ENCODE data around the gene SPATA20. TPM values are rescaled to one million over a fixed set of nuclear protein-coding genes. Genes with fewer than 3 reads are reported as not detected.
A peak's percentile ranks its signal among the peaks of the same experiment; 100 is the strongest.

SPATA20 gene
- total RNA-seq, 1 donor from 2014 or later, result 27.7 TPM

DNA sequence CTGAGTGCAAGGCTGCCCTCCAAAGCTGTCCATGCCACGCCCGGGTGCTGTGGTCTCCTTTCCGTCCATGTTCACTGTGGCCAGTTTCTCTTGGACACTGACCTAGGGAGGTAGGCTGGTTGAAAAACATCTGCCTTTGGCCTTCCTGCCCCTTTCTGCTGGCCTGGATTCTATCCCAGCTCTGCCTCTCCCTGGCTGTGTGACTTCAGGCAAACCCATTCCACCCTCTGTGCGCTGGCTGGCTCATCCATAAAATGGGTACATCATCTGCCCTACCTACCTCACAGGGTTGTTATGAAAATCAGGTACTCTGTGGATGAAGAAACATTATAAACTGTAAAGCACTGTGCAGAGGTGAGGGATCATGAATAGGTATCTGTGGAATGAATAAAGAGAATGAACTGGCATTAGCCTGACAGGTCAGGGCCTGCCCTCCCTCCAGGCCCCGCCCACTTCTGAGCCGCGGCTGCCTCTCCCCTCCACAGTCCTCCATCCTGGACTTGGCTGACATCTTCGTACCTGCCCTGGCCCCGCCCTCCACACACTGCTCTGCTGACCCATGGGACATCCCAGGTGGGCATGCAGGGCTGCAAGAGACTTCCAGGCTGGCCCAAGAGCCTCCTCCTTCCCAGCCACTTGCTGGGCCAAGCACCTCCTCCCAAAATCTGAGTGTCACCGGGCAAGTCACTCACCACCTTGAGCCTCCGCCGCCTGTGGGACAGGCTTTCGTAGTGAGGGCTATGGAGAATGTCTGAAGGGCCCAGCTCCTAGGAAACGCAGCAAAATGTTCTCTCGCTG is 7.0 kb upstream of the SPATA20 start:
- no peak overlapping the region for H3K4me3 ChIP-seq (ENCODE audit: low read length in 3 of 3)
- no peaks in the 10 kb centered on the region for H3K9me3 ChIP-seq (ENCODE audit: control insufficient read depth in 3 of 3, low read length in 3 of 3)
- peaks cover 0 to 2% (median 0%) of the 10 kb centered on the region in 3 donors for H3K36me3 ChIP-seq (ENCODE audit: control insufficient read depth in 3 of 3, insufficient read depth in 3 of 3, low read length in 3 of 3)
- no peak overlapping the region for H3K9ac ChIP-seq (ENCODE audit: low read depth in 1 of 3, low read length in 3 of 3)
- no peaks in the 10 kb centered on the region for H3K27me3 ChIP-seq (ENCODE audit: control insufficient read depth in 3 of 3, insufficient read depth in 3 of 3, low read length in 3 of 3)
- no peak overlapping the region for H3K27ac ChIP-seq (ENCODE audit: low read depth, low read length)
- peaks cover 15 to 20% (median 17%) of the 10 kb centered on the region in 3 donors for H3K4me1 ChIP-seq (ENCODE audit: control insufficient read depth in 3 of 3, insufficient read depth in 3 of 3, low read length in 3 of 3)

DNA sequence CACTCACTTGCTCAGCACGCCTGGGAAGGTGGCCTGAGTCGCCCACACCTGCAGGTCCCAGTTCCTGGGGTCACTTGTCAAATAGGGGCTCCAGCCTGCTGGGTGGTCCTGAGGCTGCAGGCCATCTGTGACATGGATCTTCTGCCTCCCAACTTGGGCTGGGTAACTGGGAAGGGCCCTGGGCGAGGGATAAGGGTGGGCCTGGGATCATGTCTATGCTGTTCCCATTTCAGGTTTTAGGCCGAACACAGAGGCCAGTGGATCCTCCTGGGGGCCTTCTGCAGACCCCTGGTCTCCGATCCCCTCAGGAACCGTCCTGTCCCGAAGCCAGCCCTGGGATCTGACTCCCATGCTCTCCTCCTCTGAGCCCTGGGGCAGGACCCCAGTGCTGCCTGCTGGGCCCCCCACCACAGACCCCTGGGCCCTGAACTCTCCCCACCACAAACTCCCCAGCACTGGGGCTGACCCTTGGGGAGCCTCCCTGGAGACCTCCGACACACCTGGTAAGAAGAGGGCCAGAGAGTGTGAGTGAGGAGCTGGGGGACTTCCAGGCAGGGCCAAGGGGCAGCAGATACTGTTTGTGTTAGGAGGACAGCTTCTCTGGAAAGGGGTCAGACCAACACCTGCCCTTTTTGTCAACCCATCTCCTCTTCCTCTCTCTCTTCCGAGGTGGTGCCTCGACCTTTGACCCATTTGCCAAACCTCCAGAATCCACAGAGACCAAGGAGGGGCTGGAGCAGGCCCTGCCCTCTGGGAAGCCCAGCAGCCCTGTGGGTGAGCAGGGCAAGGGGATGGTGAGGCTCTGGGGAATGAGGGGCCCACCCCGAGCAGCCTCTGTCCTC is 6.2 kb upstream of the SPATA20 start:
- H3K4me3 ChIP-seq (ENCODE audit: low read length in 3 of 3), result peak overlapping the region in 2 of 3 donors; percentile 13 to 62
- H3K4me1 ChIP-seq (ENCODE audit: control insufficient read depth in 3 of 3, insufficient read depth in 3 of 3, low read length in 3 of 3), result peaks cover 15 to 20% (median 17%) of the 10 kb centered on the region in 3 donors
- no peak overlapping the region for H3K27ac ChIP-seq (ENCODE audit: low read depth, low read length)
- H3K36me3 ChIP-seq (ENCODE audit: control insufficient read depth in 3 of 3, insufficient read depth in 3 of 3, low read length in 3 of 3), result peaks cover 0 to 2% (median 0%) of the 10 kb centered on the region in 3 donors
- no peaks in the 10 kb centered on the region for H3K9me3 ChIP-seq (ENCODE audit: control insufficient read depth in 3 of 3, low read length in 3 of 3)
- H3K27me3 ChIP-seq (ENCODE audit: control insufficient read depth in 3 of 3, insufficient read depth in 3 of 3, low read length in 3 of 3), result no peaks in the 10 kb centered on the region
- peak overlapping the region in 2 of 3 donors; percentile 74 to 85 for H3K9ac ChIP-seq (ENCODE audit: low read depth in 1 of 3, low read length in 3 of 3)

DNA sequence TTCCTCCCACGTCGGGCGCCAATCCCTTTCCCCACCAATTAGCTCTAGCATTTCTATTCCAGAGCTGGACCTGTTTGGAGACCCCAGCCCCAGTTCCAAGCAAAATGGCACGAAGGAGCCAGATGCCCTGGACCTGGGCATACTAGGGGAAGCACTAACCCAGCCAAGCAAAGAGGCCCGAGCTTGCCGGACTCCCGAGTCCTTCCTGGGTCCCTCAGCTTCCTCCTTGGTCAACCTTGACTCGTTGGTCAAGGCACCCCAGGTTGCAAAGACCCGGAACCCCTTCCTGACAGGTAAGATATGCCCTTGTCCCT is 5.6 kb upstream of the SPATA20 start:
- peak overlapping the region; percentile 74 to 85 (median 74) for H3K9ac ChIP-seq (ENCODE audit: low read depth in 1 of 3, low read length in 3 of 3)
- H3K4me3 ChIP-seq (ENCODE audit: low read length in 3 of 3), result peak overlapping the region; percentile 62 to 78 (median 71)
- no peak overlapping the region for H3K27ac ChIP-seq (ENCODE audit: low read depth, low read length)
- H3K9me3 ChIP-seq (ENCODE audit: control insufficient read depth in 3 of 3, low read length in 3 of 3), result no peaks in the 10 kb centered on the region
- peaks cover 0 to 2% (median 0%) of the 10 kb centered on the region in 3 donors for H3K36me3 ChIP-seq (ENCODE audit: control insufficient read depth in 3 of 3, insufficient read depth in 3 of 3, low read length in 3 of 3)
- H3K27me3 ChIP-seq (ENCODE audit: control insufficient read depth in 3 of 3, insufficient read depth in 3 of 3, low read length in 3 of 3), result no peaks in the 10 kb centered on the region
- H3K4me1 ChIP-seq (ENCODE audit: control insufficient read depth in 3 of 3, insufficient read depth in 3 of 3, low read length in 3 of 3), result peaks cover 16 to 20% (median 17%) of the 10 kb centered on the region in 3 donors

DNA sequence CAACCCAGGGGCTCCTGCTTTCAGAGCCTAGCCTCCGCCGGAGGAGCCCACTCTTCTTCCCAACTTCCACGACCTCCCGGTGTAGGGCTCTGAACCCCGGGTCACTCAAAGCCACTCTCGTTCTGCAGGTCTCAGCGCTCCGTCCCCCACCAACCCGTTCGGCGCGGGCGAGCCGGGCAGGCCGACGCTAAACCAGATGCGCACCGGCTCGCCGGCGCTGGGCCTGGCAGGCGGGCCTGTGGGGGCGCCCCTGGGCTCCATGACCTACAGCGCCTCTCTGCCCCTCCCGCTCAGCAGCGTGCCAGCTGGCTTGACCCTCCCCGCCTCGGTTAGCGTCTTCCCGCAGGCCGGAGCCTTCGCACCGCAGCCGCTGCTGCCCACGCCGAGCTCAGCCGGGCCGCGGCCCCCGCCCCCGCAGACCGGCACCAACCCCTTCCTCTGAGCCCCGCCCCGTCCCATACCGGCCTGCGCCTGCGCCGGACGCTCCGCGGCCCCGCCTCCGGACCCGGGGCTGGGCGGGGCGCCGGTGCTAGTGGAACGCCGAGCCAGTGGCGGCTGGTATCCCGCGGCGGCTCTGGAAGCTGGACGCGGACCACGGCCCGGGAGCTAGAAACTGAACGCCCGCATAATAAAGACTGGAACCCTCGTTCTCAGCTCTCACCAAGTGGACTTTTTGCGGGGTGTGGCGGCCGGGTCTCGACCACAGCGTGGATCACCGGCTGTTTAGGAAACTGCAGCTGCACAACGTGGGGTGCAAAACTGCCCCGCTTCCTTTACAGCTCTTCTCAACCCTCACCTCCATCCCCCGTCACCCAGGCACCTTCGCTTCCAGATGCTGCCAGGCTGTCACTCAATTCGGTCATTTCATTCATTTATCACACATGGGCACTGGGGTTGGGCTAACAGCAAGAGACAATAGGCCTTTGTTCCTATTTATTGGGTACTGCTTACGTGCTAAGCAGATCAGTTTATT is 5.0 kb upstream of the SPATA20 start:
- Histone ChIP-seq H3K27ac (ENCODE audit: low read depth, low read length) (no peak overlapping the region), H3K27me3 (ENCODE audit: control insufficient read depth in 3 of 3, insufficient read depth in 3 of 3, low read length in 3 of 3) (no peaks in the 10 kb centered on the region), H3K9me3 (ENCODE audit: control insufficient read depth in 3 of 3, low read length in 3 of 3) (no peaks in the 10 kb centered on the region), H3K4me1 (ENCODE audit: control insufficient read depth in 3 of 3, insufficient read depth in 3 of 3, low read length in 3 of 3) (peaks cover 21 to 24% (median 22%) of the 10 kb centered on the region in 3 donors), H3K4me3 (ENCODE audit: low read length in 3 of 3) (peak overlapping the region; percentile 62 to 78 (median 72)), H3K36me3 (ENCODE audit: control insufficient read depth in 3 of 3, insufficient read depth in 3 of 3, low read length in 3 of 3) (peaks cover 0 to 2% (median 0%) of the 10 kb centered on the region in 3 donors), H3K9ac (ENCODE audit: low read depth in 1 of 3, low read length in 3 of 3) (peak overlapping the region; percentile 74 to 85 (median 74))

DNA sequence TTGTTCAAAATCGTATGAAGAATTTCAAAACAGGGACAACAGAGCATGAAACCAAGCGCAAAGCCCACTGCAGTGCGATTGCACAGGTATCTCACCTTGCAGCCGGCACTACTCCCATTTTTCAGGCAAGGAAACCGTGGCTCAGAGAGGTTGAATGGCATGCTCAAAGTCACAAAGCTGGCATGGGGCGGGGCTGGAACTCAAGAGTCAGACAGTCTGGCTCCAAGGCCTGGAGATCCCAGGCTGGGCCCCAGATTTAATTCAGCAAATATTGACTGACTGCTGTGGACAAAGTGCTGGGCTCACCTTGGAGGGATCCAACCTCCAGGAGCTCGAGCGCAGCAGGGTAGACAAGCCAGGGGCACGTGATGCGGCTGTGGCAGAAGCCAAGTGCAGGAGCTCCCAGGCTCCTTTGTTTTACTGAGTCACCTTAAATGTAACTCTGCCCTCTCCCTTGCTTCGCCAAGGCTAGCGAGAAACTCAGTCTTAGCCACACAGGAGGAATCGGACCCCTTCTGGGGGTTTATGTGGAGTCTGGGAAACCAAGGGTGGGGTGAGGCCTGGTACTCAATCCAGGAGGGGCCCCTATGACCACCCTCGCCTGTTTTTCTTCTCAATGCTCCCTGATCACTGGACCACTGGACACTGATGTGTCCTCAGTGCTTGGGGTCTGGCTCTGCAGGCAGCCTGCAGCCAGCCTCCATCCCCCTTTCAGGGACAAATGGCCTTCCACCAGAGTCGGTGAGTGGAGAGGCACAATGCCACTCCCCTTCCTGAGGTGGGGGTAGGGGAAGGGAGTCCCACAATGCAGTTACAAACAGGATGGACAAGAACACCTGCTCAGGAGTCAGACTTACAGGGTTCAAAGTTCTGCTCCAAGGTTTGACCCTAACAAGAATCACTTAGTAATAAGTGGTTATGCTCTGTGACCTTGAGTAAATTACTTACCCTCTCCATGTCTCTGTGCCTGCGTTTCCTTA is 3.9 kb upstream of the SPATA20 start:
- no peaks in the 10 kb centered on the region for H3K27me3 ChIP-seq (ENCODE audit: control insufficient read depth in 3 of 3, insufficient read depth in 3 of 3, low read length in 3 of 3)
- no peaks in the 10 kb centered on the region for H3K9me3 ChIP-seq (ENCODE audit: control insufficient read depth in 3 of 3, low read length in 3 of 3)
- no peak overlapping the region for H3K27ac ChIP-seq (ENCODE audit: low read depth, low read length)
- peak overlapping the region in 1 of 3 donors; percentile 85 for H3K9ac ChIP-seq (ENCODE audit: low read depth in 1 of 3, low read length in 3 of 3)
- peaks cover 0 to 2% (median 0%) of the 10 kb centered on the region in 3 donors for H3K36me3 ChIP-seq (ENCODE audit: control insufficient read depth in 3 of 3, insufficient read depth in 3 of 3, low read length in 3 of 3)
- H3K4me3 ChIP-seq (ENCODE audit: low read length in 3 of 3), result peak overlapping the region in 2 of 3 donors; percentile 72 to 78
- H3K4me1 ChIP-seq (ENCODE audit: control insufficient read depth in 3 of 3, insufficient read depth in 3 of 3, low read length in 3 of 3), result peaks cover 27 to 33% (median 28%) of the 10 kb centered on the region in 3 donors

DNA sequence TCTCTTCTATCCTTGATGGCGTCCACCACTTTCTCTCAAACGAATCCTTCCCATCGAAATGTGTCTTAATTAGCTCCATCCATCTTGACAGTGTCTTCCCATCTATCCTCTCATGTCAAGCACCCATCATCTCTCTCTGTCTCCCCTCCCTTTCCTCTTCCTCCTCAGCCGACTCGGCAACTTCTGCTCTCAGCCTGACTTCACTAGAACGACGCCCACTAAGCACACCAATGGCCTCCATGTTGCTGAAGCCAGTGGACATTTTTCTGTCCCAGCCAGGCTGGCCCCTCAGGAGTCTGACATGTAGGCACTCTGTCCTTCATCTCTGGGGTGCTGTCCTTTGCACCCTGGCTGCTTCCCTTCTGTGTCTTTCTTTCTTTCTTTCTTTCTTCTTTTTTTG is 2.5 kb upstream of the SPATA20 start:
- H3K4me3 ChIP-seq (ENCODE audit: low read length in 3 of 3), result no peak overlapping the region
- peaks cover 4 to 8% (median 8%) of the 10 kb centered on the region in 3 donors for H3K36me3 ChIP-seq (ENCODE audit: control insufficient read depth in 3 of 3, insufficient read depth in 3 of 3, low read length in 3 of 3)
- H3K4me1 ChIP-seq (ENCODE audit: control insufficient read depth in 3 of 3, insufficient read depth in 3 of 3, low read length in 3 of 3), result peaks cover 28 to 37% (median 30%) of the 10 kb centered on the region in 3 donors
- H3K9ac ChIP-seq (ENCODE audit: low read depth in 1 of 3, low read length in 3 of 3), result no peak overlapping the region
- H3K9me3 ChIP-seq (ENCODE audit: control insufficient read depth in 3 of 3, low read length in 3 of 3), result no peaks in the 10 kb centered on the region
- no peaks in the 10 kb centered on the region for H3K27me3 ChIP-seq (ENCODE audit: control insufficient read depth in 3 of 3, insufficient read depth in 3 of 3, low read length in 3 of 3)
- H3K27ac ChIP-seq (ENCODE audit: low read depth, low read length), result no peak overlapping the region

DNA sequence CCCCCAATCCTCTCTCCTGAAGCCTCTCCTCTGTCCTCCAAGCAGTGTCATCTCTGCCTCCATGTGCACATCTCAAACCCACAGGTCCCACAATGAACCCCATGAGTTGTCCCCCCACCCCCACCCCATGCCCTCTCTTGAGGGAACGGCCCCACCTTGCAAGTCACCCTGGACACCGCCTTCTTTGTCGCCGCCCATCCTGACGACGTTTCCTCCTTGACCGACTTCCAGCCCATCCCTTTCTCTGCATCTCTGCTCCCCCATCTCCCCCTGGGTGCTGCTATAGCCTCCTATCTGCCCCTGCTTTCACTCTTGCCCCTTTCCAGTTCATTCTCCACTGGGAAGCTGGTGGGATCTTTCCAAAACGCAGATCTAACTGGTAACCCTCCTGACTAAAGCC is 1.7 kb upstream of the SPATA20 start:
- no peaks in the 10 kb centered on the region for H3K27me3 ChIP-seq (ENCODE audit: control insufficient read depth in 3 of 3, insufficient read depth in 3 of 3, low read length in 3 of 3)
- no peaks in the 10 kb centered on the region for H3K9me3 ChIP-seq (ENCODE audit: control insufficient read depth in 3 of 3, low read length in 3 of 3)
- H3K4me3 ChIP-seq (ENCODE audit: low read length in 3 of 3), result no peak overlapping the region
- peaks cover 10 to 14% (median 12%) of the 10 kb centered on the region in 3 donors for H3K36me3 ChIP-seq (ENCODE audit: control insufficient read depth in 3 of 3, insufficient read depth in 3 of 3, low read length in 3 of 3)
- no peak overlapping the region for H3K9ac ChIP-seq (ENCODE audit: low read depth in 1 of 3, low read length in 3 of 3)
- H3K27ac ChIP-seq (ENCODE audit: low read depth, low read length), result no peak overlapping the region
- H3K4me1 ChIP-seq (ENCODE audit: control insufficient read depth in 3 of 3, insufficient read depth in 3 of 3, low read length in 3 of 3), result peaks cover 28 to 37% (median 31%) of the 10 kb centered on the region in 3 donors

DNA sequence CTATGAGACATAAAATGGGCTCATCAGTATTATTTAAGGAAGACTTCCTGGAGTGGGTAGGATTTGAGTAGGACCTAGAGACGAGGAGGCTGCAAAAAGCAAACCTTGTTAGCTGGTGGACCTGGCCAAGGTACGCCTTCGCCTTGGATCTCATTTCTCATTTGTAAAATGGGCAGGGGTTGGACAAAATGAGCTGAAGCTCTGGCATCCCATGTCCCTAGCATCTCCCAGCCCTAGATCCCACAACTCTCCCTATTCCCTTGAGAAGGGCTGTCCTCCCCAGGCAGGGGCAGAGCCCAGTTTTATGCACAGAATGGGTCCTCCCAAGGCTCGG is 306 bp upstream of the SPATA20 start:
- no peaks in the 10 kb centered on the region for H3K9me3 ChIP-seq (ENCODE audit: control insufficient read depth in 3 of 3, low read length in 3 of 3)
- no peak overlapping the region for H3K27ac ChIP-seq (ENCODE audit: low read depth, low read length)
- peaks cover 12 to 21% (median 20%) of the 10 kb centered on the region in 3 donors for H3K36me3 ChIP-seq (ENCODE audit: control insufficient read depth in 3 of 3, insufficient read depth in 3 of 3, low read length in 3 of 3)
- H3K4me1 ChIP-seq (ENCODE audit: control insufficient read depth in 3 of 3, insufficient read depth in 3 of 3, low read length in 3 of 3), result peaks cover 20 to 35% (median 34%) of the 10 kb centered on the region in 3 donors
- H3K9ac ChIP-seq (ENCODE audit: low read depth in 1 of 3, low read length in 3 of 3), result peak overlapping the region; percentile 24 to 94 (median 61)
- peak overlapping the region; percentile 66 to 87 (median 84) for H3K4me3 ChIP-seq (ENCODE audit: low read length in 3 of 3)
- H3K27me3 ChIP-seq (ENCODE audit: control insufficient read depth in 3 of 3, insufficient read depth in 3 of 3, low read length in 3 of 3), result no peaks in the 10 kb centered on the region
